A673 (cell line): Measurements from ENCODE around the gene ARL16.

Experiments
- EZH2 ChIP-seq: fragments of 200-600 bp; sonication (generic); IDR thresholded peaks from 2 replicates; pipeline ENCODE4 v1.6.1; 2017; ENCODE audit warnings: borderline replicate concordance, low read depth, mild to moderate bottlenecking, mixed read lengths, antibody characterized with exemption, low read length; ENCODE audit not compliant: poor library complexity, severe bottlenecking
- TF ChIP-seq, protein P1 (sequence below): fragments of 300-800, 200-600 bp; sonication (generic); conservative IDR thresholded peaks from 2 replicates; pipeline ENCODE4 v1.5.1; 2017; ENCODE audit warnings: low read depth, mild to moderate bottlenecking, antibody characterized with exemption, low read length, moderate library complexity, mixed read lengths

DNA sequence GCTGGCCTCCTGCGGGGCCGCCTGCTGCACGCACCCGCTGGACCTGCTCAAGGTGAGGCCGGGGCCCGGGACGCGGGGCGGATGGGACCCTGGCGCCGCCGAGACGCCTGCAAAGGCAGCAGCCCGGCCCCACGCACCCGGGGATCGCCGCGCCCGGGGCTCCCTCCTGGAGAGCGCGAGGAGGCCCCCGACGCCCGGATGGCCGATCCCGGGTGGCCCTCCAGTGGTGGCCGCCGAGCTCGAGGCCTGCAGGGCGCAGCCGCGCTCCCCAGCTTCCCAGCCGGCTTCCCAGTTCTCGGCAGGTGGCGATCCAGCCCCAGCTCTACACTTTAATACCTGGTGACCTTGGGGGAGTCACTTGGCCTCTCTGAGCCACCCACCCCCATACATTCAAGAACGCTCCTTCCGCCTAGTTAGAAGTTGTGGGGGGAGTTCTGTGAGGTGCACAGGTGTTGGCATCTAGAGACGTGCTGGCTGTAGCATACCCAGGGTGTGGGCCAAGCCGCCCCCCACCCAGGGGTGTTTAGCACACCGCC lies 28.9 kb upstream of the ARL16 start:
- TF ChIP-seq, protein P1, sequence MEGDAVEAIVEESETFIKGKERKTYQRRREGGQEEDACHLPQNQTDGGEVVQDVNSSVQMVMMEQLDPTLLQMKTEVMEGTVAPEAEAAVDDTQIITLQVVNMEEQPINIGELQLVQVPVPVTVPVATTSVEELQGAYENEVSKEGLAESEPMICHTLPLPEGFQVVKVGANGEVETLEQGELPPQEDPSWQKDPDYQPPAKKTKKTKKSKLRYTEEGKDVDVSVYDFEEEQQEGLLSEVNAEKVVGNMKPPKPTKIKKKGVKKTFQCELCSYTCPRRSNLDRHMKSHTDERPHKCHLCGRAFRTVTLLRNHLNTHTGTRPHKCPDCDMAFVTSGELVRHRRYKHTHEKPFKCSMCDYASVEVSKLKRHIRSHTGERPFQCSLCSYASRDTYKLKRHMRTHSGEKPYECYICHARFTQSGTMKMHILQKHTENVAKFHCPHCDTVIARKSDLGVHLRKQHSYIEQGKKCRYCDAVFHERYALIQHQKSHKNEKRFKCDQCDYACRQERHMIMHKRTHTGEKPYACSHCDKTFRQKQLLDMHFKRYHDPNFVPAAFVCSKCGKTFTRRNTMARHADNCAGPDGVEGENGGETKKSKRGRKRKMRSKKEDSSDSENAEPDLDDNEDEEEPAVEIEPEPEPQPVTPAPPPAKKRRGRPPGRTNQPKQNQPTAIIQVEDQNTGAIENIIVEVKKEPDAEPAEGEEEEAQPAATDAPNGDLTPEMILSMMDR: 0 out of 2 replicates have a peak, but pooled peaks have one; percentile 19
- no peak for TF ChIP-seq EZH2
